Measurements from ENCODE around the gene RALGAPA2.

DNA sequence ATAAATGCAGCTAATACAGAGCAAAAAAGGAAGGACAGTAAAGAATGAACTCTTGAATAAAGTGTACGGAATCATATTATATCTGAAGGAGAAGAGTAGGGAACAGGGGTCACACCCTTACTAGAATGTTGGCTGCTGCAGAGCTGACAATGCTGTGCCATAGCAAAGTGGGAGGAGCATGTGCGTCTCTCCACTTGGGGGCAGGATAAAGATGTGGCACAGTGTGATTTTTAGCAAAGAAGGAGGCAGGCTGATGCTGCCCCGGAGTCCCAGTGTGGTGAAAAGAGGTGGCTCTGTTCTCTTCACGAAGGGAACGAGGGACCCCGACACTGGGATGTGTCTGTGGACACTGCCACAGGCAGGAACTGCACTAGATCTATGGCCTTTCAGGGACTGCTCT is 277.0 kb downstream of the RALGAPA2 start:
- TF ChIP-seq, protein P1, sequence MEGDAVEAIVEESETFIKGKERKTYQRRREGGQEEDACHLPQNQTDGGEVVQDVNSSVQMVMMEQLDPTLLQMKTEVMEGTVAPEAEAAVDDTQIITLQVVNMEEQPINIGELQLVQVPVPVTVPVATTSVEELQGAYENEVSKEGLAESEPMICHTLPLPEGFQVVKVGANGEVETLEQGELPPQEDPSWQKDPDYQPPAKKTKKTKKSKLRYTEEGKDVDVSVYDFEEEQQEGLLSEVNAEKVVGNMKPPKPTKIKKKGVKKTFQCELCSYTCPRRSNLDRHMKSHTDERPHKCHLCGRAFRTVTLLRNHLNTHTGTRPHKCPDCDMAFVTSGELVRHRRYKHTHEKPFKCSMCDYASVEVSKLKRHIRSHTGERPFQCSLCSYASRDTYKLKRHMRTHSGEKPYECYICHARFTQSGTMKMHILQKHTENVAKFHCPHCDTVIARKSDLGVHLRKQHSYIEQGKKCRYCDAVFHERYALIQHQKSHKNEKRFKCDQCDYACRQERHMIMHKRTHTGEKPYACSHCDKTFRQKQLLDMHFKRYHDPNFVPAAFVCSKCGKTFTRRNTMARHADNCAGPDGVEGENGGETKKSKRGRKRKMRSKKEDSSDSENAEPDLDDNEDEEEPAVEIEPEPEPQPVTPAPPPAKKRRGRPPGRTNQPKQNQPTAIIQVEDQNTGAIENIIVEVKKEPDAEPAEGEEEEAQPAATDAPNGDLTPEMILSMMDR (IDR thresholded peaks at IDR 0.05), result no peak
- TF ChIP-seq ZFX (IDR thresholded peaks at IDR 0.05; ENCODE audit: borderline replicate concordance), result no peak
